ENCODE measurements around the gene WAPL. TPM values are rescaled to one million over a fixed set of nuclear protein-coding genes. Genes with fewer than 3 reads are reported as not detected.

The WAPL gene
- total and polyA plus RNA-seq, 2 of the 13 experiments (the other 11 are each of a cell fraction or from before 2014, with no cell fraction given) = 13.2 to 43.5 TPM

- TF ChIP-seq ARID5B (CRISPR knock-in tag; IDR thresholded peaks at IDR 0.05) (peak; percentile 47; the same call in 1 of the 2 replicates), ZNF619 (CRISPR knock-in tag; IDR thresholded peaks at IDR 0.05) (no peak), NFAT5 (CRISPR knock-in tag; IDR thresholded peaks at IDR 0.05) (no peak), ZNF879 (CRISPR knock-in tag; IDR thresholded peaks at IDR 0.05) (no peak), ZNF432 (CRISPR knock-in tag; IDR thresholded peaks at IDR 0.05; ENCODE audit: borderline replicate concordance) (no peak), ZNF781 (CRISPR knock-in tag; IDR thresholded peaks at IDR 0.05; ENCODE audit: borderline replicate concordance, not compliant biosample characterization) (no peak), MATR3 (CRISPR knock-in tag; IDR thresholded peaks at IDR 0.05) (no peak), ZBTB25 (CRISPR knock-in tag; IDR thresholded peaks at IDR 0.05) (no peak), ZNF407 (CRISPR knock-in tag; IDR thresholded peaks at IDR 0.05; ENCODE audit: not compliant biosample characterization) (no peak), ZMYM2 (CRISPR knock-in tag; IDR thresholded peaks at IDR 0.05) (no peak), ZNF124 (CRISPR knock-in tag; IDR thresholded peaks at IDR 0.05) (no peak), IKZF1 (IDR thresholded peaks at IDR 0.05) (no peak)
Measured at GRCh38 chr10:86443069-86443468, 78.5 kb downstream of the WAPL start (continued).
